Superior temporal gyrus (tissue), 1 donor: Measurements from ENCODE around the gene EIF4E1B.
A peak's percentile ranks its signal among the peaks of the same experiment; 100 is the strongest.

Experiments
- DNase-seq: peaks from one replicate; pipeline ENCODE4 v3.0.0-alpha.2; 2016; ENCODE audit errors: extremely low spot score

EIF4E1B gene

DNA sequence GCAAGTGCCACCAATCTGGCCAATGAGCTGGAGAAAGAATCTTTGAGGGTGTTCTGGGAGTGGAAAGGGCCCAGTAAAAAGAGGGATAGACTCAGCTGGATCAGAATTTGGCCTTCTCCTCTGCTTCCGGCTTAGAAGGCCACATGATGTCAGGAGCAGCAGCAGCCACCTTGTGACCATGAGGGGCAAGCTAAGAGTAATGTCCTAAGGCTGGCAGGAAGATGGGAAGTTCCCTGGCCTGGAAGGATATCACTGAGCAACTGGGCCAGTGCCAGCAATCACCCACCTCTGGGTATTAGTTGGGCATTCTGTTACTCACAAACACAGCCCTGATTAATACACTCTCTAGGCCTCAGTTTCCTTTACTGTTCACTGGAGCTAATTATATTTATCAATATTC is 61.0 kb downstream of the EIF4E1B start:
- no peak for DNase-seq

DNA sequence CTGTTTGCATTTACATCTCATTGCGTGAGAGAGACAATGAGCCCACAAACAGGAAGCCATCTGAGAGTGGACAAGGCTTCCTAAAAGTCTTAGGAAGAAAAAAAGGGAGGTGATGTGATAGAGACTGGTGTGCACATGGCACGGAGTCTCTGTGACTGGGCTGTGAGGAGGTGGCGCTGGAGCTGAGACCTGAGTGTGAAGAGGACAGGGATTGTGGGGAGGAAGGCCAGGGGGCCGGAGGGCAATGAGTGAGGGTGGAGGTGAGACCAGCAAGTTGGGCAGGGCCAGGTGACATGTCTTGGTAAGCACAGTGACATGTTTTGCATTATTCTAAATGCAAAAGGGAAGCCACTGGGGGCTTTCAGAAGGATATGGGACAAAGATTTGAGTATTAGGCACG is 61.9 kb downstream of the EIF4E1B start:
- no peak for DNase-seq

DNA sequence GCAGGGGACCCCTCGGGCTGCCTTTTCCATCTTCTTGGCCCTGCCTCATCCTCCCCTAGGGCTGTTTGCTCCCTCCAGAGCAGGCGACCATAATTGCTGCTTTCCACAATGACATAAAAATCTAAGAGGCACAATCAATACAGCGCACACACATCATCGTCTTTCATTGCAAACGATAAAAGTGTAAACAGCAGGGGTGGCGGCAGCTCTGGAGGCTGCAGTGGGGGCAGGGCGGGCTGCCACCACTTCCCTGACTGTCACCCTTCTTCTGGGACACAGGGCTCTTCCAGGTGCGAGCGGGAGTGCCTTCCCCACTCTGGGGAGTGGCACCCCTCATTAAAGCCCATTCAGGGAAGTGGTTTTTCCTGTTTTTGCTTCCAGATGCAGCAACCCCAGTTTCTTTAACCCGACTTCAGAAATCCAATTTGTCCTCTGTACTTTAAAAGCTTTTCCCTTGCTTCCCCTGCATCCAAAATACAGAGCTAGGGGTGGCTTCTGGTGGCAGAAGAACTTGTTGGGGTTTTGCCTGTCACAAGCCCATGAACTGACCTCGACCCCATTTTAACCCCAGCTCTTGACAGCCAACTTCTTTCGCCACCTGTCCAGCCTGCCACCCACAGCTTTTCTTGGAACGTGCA is 62.5 kb downstream of the EIF4E1B start:
- no peak for DNase-seq

DNA sequence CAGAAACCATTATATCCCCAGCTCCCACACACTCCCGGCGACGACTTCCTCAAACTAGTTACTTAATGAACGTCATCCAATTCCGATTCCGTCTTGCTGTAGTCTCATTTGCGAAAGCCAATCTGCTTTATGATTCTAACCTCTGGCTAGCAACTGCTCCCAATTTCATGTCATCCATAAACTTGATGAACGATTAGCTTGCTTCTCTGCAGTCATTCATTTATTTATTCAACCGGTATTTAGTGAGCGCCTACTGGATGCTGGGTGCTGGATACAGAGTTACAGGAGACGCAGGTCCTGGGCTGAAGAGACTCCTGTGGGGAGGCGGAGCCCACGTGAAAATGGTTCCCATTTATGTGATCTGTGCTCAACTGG is 63.0 kb downstream of the EIF4E1B start:
- no peak for DNase-seq

- no peak for DNase-seq
These were observed 63.7 kb downstream of the EIF4E1B start for GRCh38 chr5:176694146-176694545.

DNA sequence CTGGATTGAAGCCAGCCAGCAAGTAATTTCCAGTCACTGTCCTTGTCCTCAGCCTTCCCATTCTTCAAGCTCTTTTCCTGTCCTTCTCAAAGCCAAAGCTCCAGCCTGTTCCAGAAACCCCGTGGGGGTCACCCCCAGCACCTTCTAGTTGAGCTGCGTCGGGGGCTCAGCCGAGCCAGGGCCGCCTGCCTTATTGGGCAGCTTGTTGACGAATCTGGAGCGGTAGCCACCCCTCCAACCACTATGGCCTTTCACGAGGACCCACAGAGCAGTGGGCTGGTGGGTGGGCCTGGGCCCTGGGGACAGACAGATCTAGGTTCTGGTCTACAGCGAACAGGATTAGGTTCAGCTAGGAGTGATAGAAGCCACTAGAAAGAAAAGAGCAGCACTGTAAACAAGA is 64.2 kb downstream of the EIF4E1B start:
- DNase-seq, result no peak

- DNase-seq, result peak; percentile 15
These were observed 64.6 kb downstream of the EIF4E1B start for GRCh38 chr5:176695073-176695472.
